Stimulated activated CD8-positive, alpha-beta memory T cell treated with anti-CD3 and anti-CD28 coated beads, Interleukin-4, amount 100 ng/mL, for 4 hours (primary cell): ENCODE data around the gene NPM3.

Source experiments
- DNase-seq, 2 donors: peaks; one replicate each; pipeline ENCODE4 v3.0.0-alpha.2; 2020; ENCODE audit warnings: low read depth in 2 of 2, low spot score in 1 of 2

The NPM3 gene

GRCh38 chr10:101775273-101776160 is 7.7 kb downstream of the NPM3 start, which contains the start of gene FGF8:
Gene FGF8 (minus strand): TSS chr10:101776114. CDS start chr10:101775900, 214 bp downstream.
- DNase-seq = no peak

- no peak for DNase-seq
Observed at GRCh38 chr10:101774589-101775272, 8.5 kb downstream of the NPM3 start.

- no peak for DNase-seq
Observed at GRCh38 chr10:101773923-101774588, 9.2 kb downstream of the NPM3 start.

- DNase-seq = no peak
Observed at GRCh38 chr10:101772895-101773761, 10.1 kb downstream of the NPM3 start.

GRCh38 chr10:101772017-101772894 is 11.0 kb downstream of the NPM3 start:
- no peak for DNase-seq

- DNase-seq = no peak
Observed at GRCh38 chr10:101771380-101771779, 11.9 kb downstream of the NPM3 start.

GRCh38 chr10:101770331-101771215 is 12.7 kb downstream of the NPM3 start:
- no peak for DNase-seq

- no peak for DNase-seq
Observed at GRCh38 chr10:101769541-101770180, 13.6 kb downstream of the NPM3 start.

- no peak for DNase-seq
Observed at GRCh38 chr10:101768791-101769170, 14.5 kb downstream of the NPM3 start.

- DNase-seq = no peak
Observed at GRCh38 chr10:101767966-101768790, 15.1 kb downstream of the NPM3 start.

GRCh38 chr10:101767600-101767945 is 15.7 kb downstream of the NPM3 start:
- DNase-seq = no peak

GRCh38 chr10:101766753-101767599 is 16.3 kb downstream of the NPM3 start:
- DNase-seq = no peak

GRCh38 chr10:101766306-101766705 is 16.9 kb downstream of the NPM3 start:
- DNase-seq = no peak

- no peak for DNase-seq
Observed at GRCh38 chr10:101763141-101763846, 20.0 kb downstream of the NPM3 start.

- no peak for DNase-seq
Observed at GRCh38 chr10:101762736-101763135, 20.5 kb downstream of the NPM3 start.

- no peak for DNase-seq
Observed at GRCh38 chr10:101761226-101761625, 22.0 kb downstream of the NPM3 start.
